Mesendoderm (in vitro differentiated cells): ENCODE results near the gene PYGB.
A peak's percentile ranks its signal among the peaks of the same experiment; 100 is the strongest.

Experiments used
- DNase-seq: peaks from one replicate; pipeline ENCODE4 v3.0.0; 2013
- H2AK5ac ChIP-seq: 2 replicates; pipeline ENCODE4 v1.6.1; 2013; ENCODE audit warnings: low read length, inconsistent platforms
- H2BK120ac ChIP-seq: 2 replicates; pipeline ENCODE4 v1.6.1; 2013; ENCODE audit warnings: low read depth, mild to moderate bottlenecking, low read length, moderate library complexity, mixed read lengths
- H2BK15ac ChIP-seq: replicated peaks from 2 replicates; pipeline ENCODE4 v1.6.1; 2013; ENCODE audit warnings: low read depth, mild to moderate bottlenecking, moderate library complexity
- H2BK5ac ChIP-seq: 2 replicates; pipeline ENCODE4 v1.6.1; 2013; ENCODE audit warnings: low read length, inconsistent platforms
- H3K18ac ChIP-seq: 2 replicates; pipeline ENCODE4 v1.6.1; 2013; ENCODE audit warnings: mild to moderate bottlenecking, low read length, mixed read lengths
- H3K23ac ChIP-seq: one replicate; pipeline ENCODE4 v1.6.1; 2013; ENCODE audit warnings: low read length
- H3K27ac ChIP-seq: 2 replicates; pipeline ENCODE4 v1.5.1; 2013; ENCODE audit warnings: low read depth, mild to moderate bottlenecking, inconsistent platforms, low read length, moderate library complexity
- H3K27me3 ChIP-seq: 2 replicates; pipeline ENCODE4 v1.6.1; 2013; ENCODE audit warnings: low read length, control low read depth, mild to moderate bottlenecking, inconsistent platforms; ENCODE audit not compliant: insufficient read depth, poor library complexity
- H3K36me3 ChIP-seq: 2 replicates; pipeline ENCODE4 v1.6.1; 2013; ENCODE audit warnings: low read length, inconsistent platforms; ENCODE audit not compliant: control insufficient read depth, insufficient read depth
- H3K4ac ChIP-seq: one replicate; pipeline ENCODE4 v1.6.1; 2013; ENCODE audit warnings: low read depth, mild to moderate bottlenecking, low read length, moderate library complexity
- H3K4me1 ChIP-seq: 2 replicates; pipeline ENCODE4 v1.6.1; 2013; ENCODE audit warnings: low read depth, low read length, inconsistent platforms; ENCODE audit not compliant: control insufficient read depth
- H3K4me2 ChIP-seq: 2 replicates; pipeline ENCODE4 v1.6.1; 2013; ENCODE audit warnings: low read length
- H3K4me3 ChIP-seq: 2 replicates; pipeline ENCODE4 v1.5.1; 2013; ENCODE audit warnings: mild to moderate bottlenecking, low read length
- H3K56ac ChIP-seq: one replicate; pipeline ENCODE4 v1.6.1; 2013; ENCODE audit warnings: low read length
- H3K79me1 ChIP-seq: 2 replicates; pipeline ENCODE4 v1.6.1; 2013; ENCODE audit warnings: low read length, inconsistent platforms
- H3K79me2 ChIP-seq: 2 replicates; pipeline ENCODE4 v1.6.1; 2013; ENCODE audit warnings: mild to moderate bottlenecking, low read length; ENCODE audit not compliant: control insufficient read depth, insufficient read depth
- H3K9ac ChIP-seq: 2 replicates; pipeline ENCODE4 v1.6.1; 2013; ENCODE audit warnings: low read length, inconsistent platforms
- H4K5ac ChIP-seq: one replicate; pipeline ENCODE4 v1.6.1; 2013; ENCODE audit warnings: low read length
- H4K8ac ChIP-seq: one replicate; pipeline ENCODE4 v1.6.1; 2013; ENCODE audit warnings: low read depth, mild to moderate bottlenecking, control low read depth, low read length, moderate library complexity
- WGBS: extraction: QIAGEN DNeasy Blood & Tissue Kit; methylation state at CpG from one replicate; pipeline ENCODE4 v1.1.7; 2013; ENCODE audit warnings: low lambda C conversion rate, missing lambda C conversion rate; ENCODE audit not compliant: insufficient coverage; ENCODE audit errors: extremely low coverage; 5-methylcytosine and 5-hydroxymethylcytosine counted together

Gene PYGB

DNA sequence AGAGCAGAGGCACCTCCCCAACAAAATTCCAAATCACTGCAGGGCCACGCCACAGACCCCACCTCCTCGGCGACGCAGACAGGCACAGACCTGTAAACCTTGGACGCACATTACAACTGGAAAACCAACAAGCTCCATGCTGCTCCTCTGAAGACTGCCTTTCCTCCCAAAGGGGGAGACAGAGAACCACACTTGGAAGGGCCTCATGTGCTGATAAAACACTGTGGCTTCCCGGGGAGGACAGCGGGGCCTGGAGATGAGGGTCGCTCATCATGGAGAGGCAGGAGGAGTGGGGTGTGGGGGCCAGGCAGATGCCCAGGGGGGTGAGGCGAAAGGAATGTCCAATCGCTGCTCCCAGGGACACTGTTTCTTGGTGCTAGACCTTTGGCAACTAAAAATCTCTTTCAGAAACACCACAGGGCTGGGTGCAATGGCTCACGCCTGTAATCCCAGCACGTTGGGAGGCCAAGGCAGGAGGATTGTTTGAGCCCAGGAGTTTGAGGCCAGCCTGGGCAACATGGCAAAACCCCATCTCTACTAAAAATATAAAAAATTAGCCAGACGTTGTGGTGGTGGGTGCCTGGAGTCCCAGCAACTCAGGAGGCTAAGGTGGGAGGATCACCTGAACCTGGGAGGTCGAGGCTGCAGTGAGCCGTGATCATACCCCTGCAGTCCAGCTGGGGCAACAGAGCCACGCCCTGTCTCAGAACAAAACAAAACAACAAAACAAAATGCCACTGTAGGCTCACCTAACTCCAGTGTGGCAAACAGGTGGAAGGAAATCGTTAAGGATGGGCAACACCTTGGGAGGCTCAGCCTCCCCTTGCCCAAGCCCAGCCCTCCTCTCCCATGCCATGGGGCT, 88.9 kb downstream of the PYGB start:
- no peaks in the 10 kb centered on the region for H3K36me3 ChIP-seq
- H3K27me3 ChIP-seq = no peaks in the 10 kb centered on the region
- no peak overlapping the region for H2BK5ac ChIP-seq
- H3K27ac ChIP-seq = no peak overlapping the region
- H3K4me3 ChIP-seq = no peak overlapping the region
- H2BK15ac ChIP-seq = no peak overlapping the region
- H2AK5ac ChIP-seq = no peak overlapping the region
- peaks cover 10% of the 10 kb centered on the region for H3K79me1 ChIP-seq
- H3K4ac ChIP-seq = no peak overlapping the region
- no peak overlapping the region for H3K4me2 ChIP-seq
- peaks cover 2% of the 10 kb centered on the region for H3K4me1 ChIP-seq
- no peak overlapping the region for H3K9ac ChIP-seq
- no peak overlapping the region for H4K5ac ChIP-seq
- H3K23ac ChIP-seq = no peak overlapping the region
- DNase-seq = peak; percentile 84
- no CpG with 5 or more reads among the region's 17 CpGs for WGBS
- H3K56ac ChIP-seq = no peak overlapping the region
- no peak overlapping the region for H3K18ac ChIP-seq
- peaks cover 4% of the 10 kb centered on the region for H3K79me2 ChIP-seq
- no peak overlapping the region for H2BK120ac ChIP-seq
- H4K8ac ChIP-seq = no peak overlapping the region

DNA sequence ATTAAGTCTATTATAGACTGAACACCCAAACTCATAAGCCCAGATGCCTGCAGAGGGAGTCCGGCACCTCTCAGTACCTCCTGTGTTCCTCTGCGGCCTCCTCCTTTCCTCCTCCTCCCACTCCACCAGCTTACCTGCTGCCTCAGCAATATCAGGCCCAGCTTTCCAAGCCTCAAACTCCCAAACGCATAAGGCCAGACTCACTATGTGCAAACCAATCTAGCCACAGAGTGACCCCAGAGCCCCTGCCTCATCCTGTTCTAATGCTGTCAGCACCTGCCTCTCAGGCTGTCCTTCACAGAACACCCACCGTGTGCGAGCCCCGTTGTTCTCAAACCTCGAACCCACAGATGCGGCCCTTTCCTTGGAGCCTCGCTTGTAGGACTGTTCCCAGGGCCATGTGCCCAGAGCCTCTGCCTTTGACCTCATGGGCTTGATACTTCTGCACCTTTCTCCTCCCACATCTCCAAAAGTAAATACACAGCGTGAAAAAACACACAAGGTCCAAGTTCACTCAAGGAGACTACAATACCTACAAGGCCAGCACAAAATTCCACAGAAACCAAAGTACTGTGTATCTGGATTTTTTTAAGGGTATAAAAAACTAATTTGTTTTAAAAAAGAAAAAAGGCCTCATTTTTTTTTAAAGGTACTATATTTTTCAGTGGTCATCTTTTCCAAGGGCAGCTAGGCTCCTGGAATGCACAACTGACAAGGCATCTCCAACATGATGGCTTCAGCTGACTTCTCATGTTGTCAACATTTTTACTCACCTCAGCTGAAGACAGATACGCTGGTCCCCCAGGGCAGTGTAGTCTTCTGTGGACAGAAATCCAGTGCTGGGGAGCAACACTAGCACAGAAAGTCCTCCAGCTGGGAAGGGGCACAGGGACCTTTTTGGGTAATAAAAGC, 90.5 kb downstream of the PYGB start:
- peaks cover 17% of the 10 kb centered on the region for H3K79me1 ChIP-seq
- DNase-seq = no peak
- no peak overlapping the region for H3K4ac ChIP-seq
- H3K56ac ChIP-seq = no peak overlapping the region
- H3K36me3 ChIP-seq = no peaks in the 10 kb centered on the region
- no CpG with 5 or more reads among the region's 11 CpGs for WGBS
- no peak overlapping the region for H3K23ac ChIP-seq
- no peak overlapping the region for H3K27ac ChIP-seq
- H3K4me3 ChIP-seq = no peak overlapping the region
- no peak overlapping the region for H3K18ac ChIP-seq
- H2BK15ac ChIP-seq = no peak overlapping the region
- H2BK120ac ChIP-seq = no peak overlapping the region
- H3K79me2 ChIP-seq = peaks cover 10% of the 10 kb centered on the region
- H3K4me1 ChIP-seq = peaks cover 2% of the 10 kb centered on the region
- no peak overlapping the region for H4K8ac ChIP-seq
- no peak overlapping the region for H2BK5ac ChIP-seq
- H3K27me3 ChIP-seq = no peaks in the 10 kb centered on the region
- no peak overlapping the region for H3K9ac ChIP-seq
- H3K4me2 ChIP-seq = no peak overlapping the region
- no peak overlapping the region for H2AK5ac ChIP-seq
- H4K5ac ChIP-seq = no peak overlapping the region

DNA sequence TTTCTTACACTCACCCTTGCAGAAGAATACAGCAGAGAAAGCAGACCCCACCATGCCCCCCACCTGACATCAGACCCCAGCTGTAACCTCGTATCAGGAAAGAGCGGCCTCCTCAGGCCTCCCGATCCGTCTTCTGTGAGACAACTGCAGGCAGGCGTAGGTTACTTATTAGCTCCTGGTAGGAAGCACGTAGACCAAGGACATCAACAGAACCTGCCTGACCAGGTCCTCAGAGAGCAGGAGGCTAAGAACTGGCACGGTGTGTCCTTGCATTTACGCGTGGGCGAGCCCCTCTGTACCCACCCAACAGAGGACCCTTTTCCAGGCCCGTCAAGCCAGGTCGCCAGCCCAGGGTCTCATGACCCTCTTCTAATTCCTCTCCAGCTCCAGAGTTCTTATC, 91.7 kb downstream of the PYGB start:
- no peak overlapping the region for H3K9ac ChIP-seq
- H3K56ac ChIP-seq = peak overlapping the region; percentile 42
- H4K5ac ChIP-seq = no peak overlapping the region
- no peak overlapping the region for H3K4me2 ChIP-seq
- no peak overlapping the region for H3K27ac ChIP-seq
- H3K27me3 ChIP-seq = no peaks in the 10 kb centered on the region
- no peak overlapping the region for H2BK15ac ChIP-seq
- no peak overlapping the region for H2BK120ac ChIP-seq
- H3K36me3 ChIP-seq = no peaks in the 10 kb centered on the region
- H3K4me1 ChIP-seq = peaks cover 2% of the 10 kb centered on the region
- no peak overlapping the region for H3K18ac ChIP-seq
- H2BK5ac ChIP-seq = no peak overlapping the region
- peaks cover 10% of the 10 kb centered on the region for H3K79me2 ChIP-seq
- H3K23ac ChIP-seq = no peak overlapping the region
- no CpG with 5 or more reads among the region's 12 CpGs for WGBS
- no peak overlapping the region for H2AK5ac ChIP-seq
- no peak overlapping the region for H3K4me3 ChIP-seq
- no peak overlapping the region for H3K4ac ChIP-seq
- H3K79me1 ChIP-seq = peaks cover 17% of the 10 kb centered on the region
- no peak for DNase-seq
- H4K8ac ChIP-seq = no peak overlapping the region

DNA sequence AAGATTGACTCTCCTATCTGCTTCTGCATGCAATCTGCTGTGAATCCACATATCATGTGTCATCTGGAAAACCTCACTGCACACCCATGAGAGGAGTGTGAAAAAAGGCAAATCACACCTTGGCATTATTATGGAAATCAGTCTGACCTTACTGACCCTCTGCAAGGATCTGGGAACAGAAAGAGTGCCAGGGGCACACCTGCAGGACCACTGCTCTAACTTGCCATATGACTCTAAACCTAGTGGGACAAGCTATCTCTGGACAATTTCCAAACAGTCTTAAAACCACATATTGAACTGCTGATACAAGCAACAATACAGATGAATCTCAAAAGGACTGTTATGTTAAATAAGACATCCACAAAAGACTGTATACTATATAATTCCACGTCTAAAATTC, 92.5 kb downstream of the PYGB start:
- H2BK120ac ChIP-seq = no peak overlapping the region
- peaks cover 17% of the 10 kb centered on the region for H3K79me1 ChIP-seq
- no peak overlapping the region for H3K56ac ChIP-seq
- H3K4ac ChIP-seq = no peak overlapping the region
- WGBS = no CpG with 5 or more reads among the region's 1 CpG
- H3K9ac ChIP-seq = no peak overlapping the region
- H3K36me3 ChIP-seq = no peaks in the 10 kb centered on the region
- no peak overlapping the region for H4K5ac ChIP-seq
- H3K27me3 ChIP-seq = no peaks in the 10 kb centered on the region
- no peak overlapping the region for H3K18ac ChIP-seq
- DNase-seq = no peak
- no peak overlapping the region for H4K8ac ChIP-seq
- H2BK15ac ChIP-seq = no peak overlapping the region
- H3K27ac ChIP-seq = no peak overlapping the region
- peaks cover 2% of the 10 kb centered on the region for H3K4me1 ChIP-seq
- no peak overlapping the region for H3K4me2 ChIP-seq
- no peak overlapping the region for H3K23ac ChIP-seq
- no peak overlapping the region for H2BK5ac ChIP-seq
- no peak overlapping the region for H3K4me3 ChIP-seq
- peaks cover 10% of the 10 kb centered on the region for H3K79me2 ChIP-seq
- H2AK5ac ChIP-seq = no peak overlapping the region

- Histone ChIP-seq H2BK15ac (no peak overlapping the region), H3K79me2 (peaks cover 12% of the 10 kb centered on the region), H3K4me3 (no peak overlapping the region), H3K4me1 (peaks cover 2% of the 10 kb centered on the region), H2BK120ac (no peak overlapping the region), H3K9ac (no peak overlapping the region), H3K56ac (no peak overlapping the region), H4K5ac (no peak overlapping the region), H3K27me3 (no peaks in the 10 kb centered on the region), H3K4ac (no peak overlapping the region), H3K4me2 (no peak overlapping the region), H3K79me1 (peaks cover 20% of the 10 kb centered on the region), H3K36me3 (no peaks in the 10 kb centered on the region), H3K18ac (no peak overlapping the region), H2BK5ac (no peak overlapping the region), H3K27ac (no peak overlapping the region), H2AK5ac (no peak overlapping the region), H3K23ac (no peak overlapping the region), H4K8ac (no peak overlapping the region)
- no peak for DNase-seq
- no CpG with 5 or more reads among the region's 9 CpGs for WGBS
Measured at GRCh38 chr20:25341716-25342680, 94.1 kb downstream of the PYGB start.
